Choroid plexus epithelial cell (primary cell): ENCODE data around the gene PVALB.

Experiments used
- DNase-seq: peaks from one replicate; pipeline ENCODE4 v3.0.0-alpha.2; 2010; ENCODE audit warnings: low read depth
- H3K4me3 ChIP-seq: 2 replicates; pipeline ENCODE4 v1.5.1; 2011; ENCODE audit warnings: low read depth, mild to moderate bottlenecking, control low read depth, low read length, moderate library complexity
- TF ChIP-seq, protein P1 (sequence below): conservative IDR thresholded peaks from 2 replicates; pipeline ENCODE4 v1.5.1; 2011; ENCODE audit warnings: low read depth, mild to moderate bottlenecking, control low read depth, inconsistent platforms, low read length, moderate library complexity

PVALB gene

DNA sequence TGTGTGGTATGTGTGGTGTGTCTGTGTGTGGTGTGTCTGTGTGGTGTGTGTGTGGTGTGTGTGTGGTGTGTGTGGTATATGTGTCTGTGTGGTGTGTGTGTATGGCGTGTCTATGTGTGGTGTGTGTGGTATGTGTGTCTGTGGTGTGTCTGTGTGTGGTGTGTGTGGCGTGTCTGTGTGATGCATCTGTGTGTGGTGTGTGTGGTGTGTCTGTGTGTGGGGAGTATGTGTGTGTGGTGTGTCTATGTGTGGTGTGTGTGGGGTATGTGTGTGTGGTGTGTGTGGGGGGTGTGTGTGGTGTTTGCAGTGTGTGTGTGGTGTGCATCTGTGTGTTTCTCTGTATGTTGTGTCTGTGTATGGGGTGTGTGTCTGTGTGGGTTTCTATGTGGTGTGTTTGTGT lies 7.8 kb upstream of the PVALB start:
- H3K4me3 ChIP-seq = no peak overlapping the region
- TF ChIP-seq, protein P1, sequence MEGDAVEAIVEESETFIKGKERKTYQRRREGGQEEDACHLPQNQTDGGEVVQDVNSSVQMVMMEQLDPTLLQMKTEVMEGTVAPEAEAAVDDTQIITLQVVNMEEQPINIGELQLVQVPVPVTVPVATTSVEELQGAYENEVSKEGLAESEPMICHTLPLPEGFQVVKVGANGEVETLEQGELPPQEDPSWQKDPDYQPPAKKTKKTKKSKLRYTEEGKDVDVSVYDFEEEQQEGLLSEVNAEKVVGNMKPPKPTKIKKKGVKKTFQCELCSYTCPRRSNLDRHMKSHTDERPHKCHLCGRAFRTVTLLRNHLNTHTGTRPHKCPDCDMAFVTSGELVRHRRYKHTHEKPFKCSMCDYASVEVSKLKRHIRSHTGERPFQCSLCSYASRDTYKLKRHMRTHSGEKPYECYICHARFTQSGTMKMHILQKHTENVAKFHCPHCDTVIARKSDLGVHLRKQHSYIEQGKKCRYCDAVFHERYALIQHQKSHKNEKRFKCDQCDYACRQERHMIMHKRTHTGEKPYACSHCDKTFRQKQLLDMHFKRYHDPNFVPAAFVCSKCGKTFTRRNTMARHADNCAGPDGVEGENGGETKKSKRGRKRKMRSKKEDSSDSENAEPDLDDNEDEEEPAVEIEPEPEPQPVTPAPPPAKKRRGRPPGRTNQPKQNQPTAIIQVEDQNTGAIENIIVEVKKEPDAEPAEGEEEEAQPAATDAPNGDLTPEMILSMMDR = no peak
- no peak for DNase-seq

DNA sequence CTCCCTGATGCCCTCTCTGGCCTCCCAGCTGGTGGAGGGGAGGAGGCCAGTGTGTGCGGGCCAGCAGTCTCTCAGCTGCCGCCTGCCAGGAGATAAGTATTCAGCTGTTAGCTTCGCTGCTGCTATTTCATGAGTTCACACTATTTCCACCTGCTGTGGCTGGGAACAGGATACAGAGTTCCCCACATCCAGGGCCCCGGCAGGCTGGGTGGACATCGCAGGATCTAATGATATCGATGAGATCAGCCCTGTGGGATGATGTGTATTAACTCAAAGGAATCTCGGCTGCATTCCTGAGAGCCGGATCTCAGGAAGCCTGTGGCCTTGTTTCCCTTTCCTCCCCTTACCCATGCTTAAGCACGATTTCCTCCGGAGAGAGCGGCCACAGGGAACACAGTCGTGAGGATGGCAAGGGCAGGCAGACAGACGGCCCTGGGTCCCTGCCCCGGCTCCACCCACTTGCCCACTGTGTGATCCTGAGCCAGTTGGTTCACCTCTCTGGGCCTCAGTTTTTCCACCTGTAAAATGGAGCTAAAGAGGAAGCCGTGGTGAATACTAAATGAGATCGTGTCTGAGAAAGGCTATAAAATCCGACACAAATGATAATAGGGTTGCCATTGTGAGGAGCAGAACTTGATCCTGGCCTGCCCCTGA lies 6.5 kb upstream of the PVALB start:
- H3K4me3 ChIP-seq = no peak overlapping the region
- peak; percentile 23 for DNase-seq
- TF ChIP-seq, protein P1 = no peak

- H3K4me3 ChIP-seq = no peak overlapping the region
- TF ChIP-seq, protein P1 = no peak
- no peak for DNase-seq
Measured at GRCh38 chr22:36822581-36822980, 5.7 kb upstream of the PVALB start.

GRCh38 chr22:36819112-36819511 lies 2.3 kb upstream of the PVALB start:
- no peak for DNase-seq
- TF ChIP-seq, protein P1 = no peak
- no peak overlapping the region for H3K4me3 ChIP-seq

- no peak overlapping the region for H3K4me3 ChIP-seq
- no peak for DNase-seq
- TF ChIP-seq, protein P1 = no peak
Measured at GRCh38 chr22:36818010-36818642, 1.3 kb upstream of the PVALB start.

DNA sequence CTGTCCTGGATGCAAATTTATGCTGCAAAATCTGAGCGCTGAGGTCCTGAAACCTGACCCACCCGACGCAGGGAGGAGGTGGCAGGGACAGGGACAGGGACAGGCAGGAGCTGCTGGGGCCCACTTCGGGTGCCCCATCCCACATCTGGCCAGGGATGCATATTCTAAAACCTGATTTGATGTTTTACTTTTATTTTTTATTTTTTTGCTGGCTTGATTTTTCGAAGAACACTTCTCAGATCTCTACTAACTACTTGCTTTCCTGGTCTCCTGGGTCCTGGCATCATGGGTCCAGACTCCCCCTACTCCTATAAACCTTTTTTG lies 652 bp upstream of the PVALB start:
- no peak for DNase-seq
- H3K4me3 ChIP-seq = no peak overlapping the region
- TF ChIP-seq, protein P1 = no peak

DNA sequence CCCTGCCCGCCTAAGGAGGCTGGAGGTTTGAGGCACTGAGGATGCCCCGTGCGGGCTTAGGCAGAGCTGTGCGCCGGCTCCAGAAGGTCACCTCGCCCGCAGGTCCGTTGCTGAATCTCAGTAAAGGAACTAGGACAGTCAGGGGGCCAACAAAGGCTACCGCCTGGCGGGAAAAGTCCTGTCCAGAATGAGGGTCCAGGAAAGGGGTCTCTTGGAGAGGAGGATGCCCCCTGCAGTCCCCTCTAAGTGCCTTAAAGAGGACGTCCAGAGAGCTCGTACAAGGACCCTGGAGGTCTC lies 548 bp downstream of the PVALB start:
- no peak for DNase-seq
- H3K4me3 ChIP-seq = no peak overlapping the region
- TF ChIP-seq, protein P1 = no peak
